ENCODE measurements around the gene NAV1. TPM values are rescaled to one million over a fixed set of nuclear protein-coding genes. Genes with fewer than 3 reads are reported as not detected.
"Not testable (repeated sequence)": the region's sequence is repeated elsewhere in the genome, so short reads cannot be mapped to it uniquely, and the experiment has no call there.

The NAV1 gene
- total RNA-seq, 1 donor from 2014 or later: 0.83 TPM

- H3K27me3 Mint-ChIP-seq (ENCODE audit: insufficient read depth): no peaks in the 10 kb centered on the region
- H3K9me3 Mint-ChIP-seq: no peaks in the 10 kb centered on the region
- DNase-seq (ENCODE audit: low spot score): no peak
- peaks cover 14% of the 10 kb centered on the region for H3K36me3 Mint-ChIP-seq (ENCODE audit: low read depth)
- H3K27ac Mint-ChIP-seq: no peak overlapping the region
- no peak overlapping the region for H3K4me3 Mint-ChIP-seq
- intact Hi-C loops (cut with micrococcal nuclease): no loop called here
- no peaks in the 10 kb centered on the region for H3K4me1 Mint-ChIP-seq (ENCODE audit: low read depth)
These were observed 20.9 kb upstream of the NAV1 start for GRCh38 chr1:201518071-201518470.

GRCh38 chr1:201520046-201520575 lies 18.8 kb upstream of the NAV1 start:
- intact Hi-C loops (cut with micrococcal nuclease); H3K27ac Mint-ChIP-seq: not testable (repeated sequence)

DNA sequence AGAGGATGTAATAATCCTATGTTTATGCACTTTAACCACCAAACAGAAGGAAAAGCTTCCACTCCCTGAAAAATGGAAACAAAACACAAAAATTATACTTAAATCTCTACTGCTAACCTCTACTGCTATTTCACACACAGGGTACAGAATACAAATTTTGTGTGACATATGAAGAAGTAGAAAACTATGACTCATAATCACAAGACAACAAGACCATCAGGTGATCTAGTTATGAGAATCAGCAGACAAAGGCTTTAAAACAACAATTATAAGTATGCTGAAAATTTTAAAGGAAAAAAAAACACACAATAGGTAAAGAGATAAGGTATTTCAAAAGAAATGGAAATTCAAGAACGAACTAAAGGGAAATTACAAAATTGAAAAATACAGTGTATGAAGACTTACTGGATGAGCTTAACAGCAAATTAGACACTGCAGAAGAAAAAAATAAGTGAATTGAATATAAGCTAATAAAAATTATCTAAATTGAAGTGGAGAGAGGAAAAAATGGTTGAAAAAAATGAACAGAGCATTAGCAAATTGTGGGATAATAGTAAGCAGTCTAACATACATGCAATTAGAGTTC lies 13.6 kb upstream of the NAV1 start:
- H3K4me1 Mint-ChIP-seq (ENCODE audit: low read depth): peaks cover 7% of the 10 kb centered on the region
- H3K4me3 Mint-ChIP-seq: no peak overlapping the region
- H3K9me3 Mint-ChIP-seq: no peaks in the 10 kb centered on the region
- no peak overlapping the region for H3K27ac Mint-ChIP-seq
- H3K27me3 Mint-ChIP-seq (ENCODE audit: insufficient read depth): no peaks in the 10 kb centered on the region
- peaks cover 11% of the 10 kb centered on the region for H3K36me3 Mint-ChIP-seq (ENCODE audit: low read depth)
- intact Hi-C loops (cut with micrococcal nuclease): no loop called here
- no peak for DNase-seq (ENCODE audit: low spot score)

More at GRCh38 chr1:201520046-201520575, 18.8 kb upstream of the NAV1 start:
- not testable (repeated sequence) for H3K4me3 Mint-ChIP-seq; H3K4me1 Mint-ChIP-seq (ENCODE audit: low read depth); H3K9me3 Mint-ChIP-seq; H3K27me3 Mint-ChIP-seq (ENCODE audit: insufficient read depth); DNase-seq (ENCODE audit: low spot score)
- H3K36me3 Mint-ChIP-seq (ENCODE audit: low read depth): peaks cover 11% of the 10 kb centered on the region

- Mint-ChIP-seq H3K4me3 (no peak overlapping the region), H3K36me3 (ENCODE audit: low read depth) (peaks cover 3% of the 10 kb centered on the region), H3K27me3 (ENCODE audit: insufficient read depth) (peaks cover 3% of the 10 kb centered on the region), H3K9me3 (no peaks in the 10 kb centered on the region), H3K4me1 (ENCODE audit: low read depth) (peaks cover 14% of the 10 kb centered on the region), H3K27ac (no peak overlapping the region)
- DNase-seq (ENCODE audit: low spot score): no peak
- intact Hi-C loops (cut with micrococcal nuclease): no loop called here
These were observed 11.0 kb upstream of the NAV1 start for GRCh38 chr1:201527879-201528278.

DNA sequence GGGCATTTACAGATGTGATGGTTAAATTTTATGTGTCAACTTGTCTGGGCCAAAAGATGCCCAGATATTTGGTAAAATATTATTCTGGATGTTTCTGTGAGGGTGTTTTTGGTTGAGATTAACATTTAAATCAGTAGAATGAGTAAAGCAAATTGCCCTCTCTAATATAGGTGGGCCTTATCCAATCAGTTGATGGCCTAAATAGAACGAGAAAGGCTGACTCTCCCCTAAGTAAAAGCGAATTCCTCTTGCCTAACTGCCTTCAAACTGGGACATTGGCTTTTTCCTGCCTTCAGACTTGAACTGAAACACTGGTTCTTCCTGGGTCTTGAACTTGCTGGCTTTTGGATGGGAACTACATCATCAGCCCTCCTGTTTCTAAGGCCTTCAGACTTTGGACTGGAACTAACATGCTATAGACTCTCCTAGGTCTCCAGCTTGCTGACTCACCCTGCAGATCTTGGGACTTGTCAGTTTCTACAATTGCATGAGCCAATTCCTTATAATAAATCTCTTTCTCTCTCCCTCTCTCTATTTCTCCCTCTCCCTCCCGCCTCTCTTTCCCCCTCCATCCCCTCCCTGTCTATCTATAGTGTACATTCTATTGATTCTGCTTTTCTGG lies 10.2 kb upstream of the NAV1 start:
- no peak for DNase-seq (ENCODE audit: low spot score)
- Mint-ChIP-seq H3K27me3 (ENCODE audit: insufficient read depth) (peaks cover 3% of the 10 kb centered on the region), H3K4me3 (no peak overlapping the region), H3K36me3 (ENCODE audit: low read depth) (peaks cover 3% of the 10 kb centered on the region), H3K4me1 (ENCODE audit: low read depth) (peaks cover 14% of the 10 kb centered on the region), H3K9me3 (no peaks in the 10 kb centered on the region), H3K27ac (no peak overlapping the region)
- intact Hi-C loops (cut with micrococcal nuclease): no loop called here

DNA sequence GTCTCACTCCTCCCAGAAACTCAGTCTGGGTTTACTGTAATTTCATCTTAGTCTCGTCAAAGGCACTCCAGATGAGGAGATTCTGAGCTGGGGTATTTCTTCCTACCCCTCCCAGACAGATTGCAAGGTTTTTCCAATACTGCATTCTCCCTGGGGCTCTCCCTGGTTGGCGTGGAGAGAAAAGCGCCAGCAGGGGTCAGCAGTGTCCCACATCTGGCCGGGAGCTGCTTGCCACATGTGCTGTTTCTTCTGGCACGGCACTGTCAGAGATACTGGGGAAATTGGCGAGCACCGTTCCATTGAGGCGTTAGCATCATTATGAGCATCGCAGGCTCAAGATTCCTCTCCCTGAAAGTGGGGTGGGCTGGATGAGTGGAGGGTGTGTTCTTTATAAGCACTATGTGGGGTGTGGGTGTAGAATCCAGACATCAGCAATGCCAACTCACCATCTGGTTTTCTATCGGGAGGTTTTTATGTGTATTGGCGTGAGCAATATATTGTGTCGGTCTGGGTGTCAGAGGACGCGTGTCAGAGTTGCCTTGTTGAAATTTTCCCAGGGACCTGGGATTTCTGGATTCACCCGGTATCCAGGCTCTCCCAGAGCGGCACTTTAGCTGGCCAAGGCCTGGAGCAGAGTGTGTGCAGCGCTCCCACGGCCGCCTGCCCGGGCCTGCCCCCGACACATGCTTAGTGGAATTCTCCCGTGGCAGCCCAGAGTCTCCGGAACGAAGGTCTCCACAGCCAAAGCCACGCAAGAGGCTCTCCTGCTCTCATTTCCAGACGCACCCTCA lies 8.0 kb upstream of the NAV1 start:
- DNase-seq (ENCODE audit: low spot score): no peak

GRCh38 chr1:201531551-201532425 lies 7.1 kb upstream of the NAV1 start:
- Mint-ChIP-seq H3K36me3 (ENCODE audit: low read depth) (no peaks in the 10 kb centered on the region), H3K9me3 (no peaks in the 10 kb centered on the region), H3K27ac (no peak overlapping the region), H3K27me3 (ENCODE audit: insufficient read depth) (peaks cover 14% of the 10 kb centered on the region), H3K4me3 (no peak overlapping the region), H3K4me1 (ENCODE audit: low read depth) (peaks cover 20% of the 10 kb centered on the region)
- intact Hi-C loops (cut with micrococcal nuclease): no loop called here
- DNase-seq (ENCODE audit: low spot score): no peak

More for the DNA sequence above, 8.0 kb upstream of the NAV1 start:
- Mint-ChIP-seq H3K4me3 (no peak overlapping the region), H3K27me3 (ENCODE audit: insufficient read depth) (peaks cover 7% of the 10 kb centered on the region), H3K27ac (no peak overlapping the region), H3K36me3 (ENCODE audit: low read depth) (no peaks in the 10 kb centered on the region), H3K9me3 (no peaks in the 10 kb centered on the region), H3K4me1 (ENCODE audit: low read depth) (peaks cover 15% of the 10 kb centered on the region)
- intact Hi-C loops (cut with micrococcal nuclease): no loop called here

DNA sequence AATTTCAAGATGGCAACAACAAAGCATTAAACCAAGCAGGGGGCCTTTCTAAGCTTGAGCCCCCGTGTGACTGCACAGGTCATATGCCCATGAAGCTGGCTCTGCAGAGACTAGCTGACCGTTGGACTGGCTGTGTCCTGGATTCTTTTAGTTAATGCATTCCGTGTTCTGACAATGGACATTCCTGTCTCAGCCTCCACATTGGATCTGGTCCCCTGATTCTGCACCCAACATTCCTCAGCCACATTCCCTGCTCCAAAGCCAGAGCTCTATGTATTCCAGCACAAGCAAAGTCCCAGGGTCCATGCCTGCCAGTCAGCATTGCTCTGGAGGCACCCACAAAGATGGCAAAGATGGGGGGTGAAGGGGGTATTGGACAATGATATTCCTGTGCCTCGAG lies 5.1 kb upstream of the NAV1 start:
- no peaks in the 10 kb centered on the region for H3K36me3 Mint-ChIP-seq (ENCODE audit: low read depth)

DNA sequence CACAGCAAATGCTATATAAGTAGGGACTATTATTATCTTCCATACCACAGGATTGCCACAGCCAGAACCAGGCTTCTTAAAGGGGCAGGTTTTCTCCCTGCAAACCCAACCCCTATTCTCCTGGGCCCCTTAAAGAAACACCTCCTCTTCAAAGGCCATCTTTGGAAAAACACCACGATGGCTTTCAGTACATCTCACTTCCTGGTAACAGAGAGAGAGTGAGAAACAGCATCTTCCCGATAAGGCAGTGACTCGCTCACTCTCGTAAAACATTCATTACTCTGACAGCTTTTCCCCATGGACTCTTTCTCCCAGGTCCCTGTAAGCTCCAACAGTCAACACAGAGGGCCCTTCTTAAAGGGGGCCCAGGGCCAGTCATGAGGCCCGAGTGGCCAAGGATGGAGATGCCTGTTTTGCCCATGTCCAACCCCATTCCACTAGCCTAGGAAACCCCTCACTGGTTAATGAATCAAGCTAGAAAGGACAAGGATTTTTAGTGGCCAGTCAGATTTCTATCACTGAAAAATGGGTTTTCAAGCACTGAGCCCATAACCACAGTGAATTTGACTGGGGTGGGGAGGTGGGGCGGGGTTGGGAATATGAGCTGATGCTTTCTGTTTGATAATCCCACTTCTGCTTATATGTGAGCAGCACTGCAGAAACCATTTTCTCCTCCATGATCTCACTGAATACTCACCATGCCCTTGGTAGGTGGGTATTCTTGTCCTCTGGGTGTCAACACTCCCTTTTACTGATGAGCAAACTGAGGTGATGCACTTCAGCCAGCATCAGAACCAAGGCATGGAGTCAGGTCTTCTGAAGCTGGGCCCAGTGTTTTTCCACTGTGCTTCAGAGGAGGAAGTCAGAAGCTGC lies 3.6 kb upstream of the NAV1 start:
- DNase-seq (ENCODE audit: low spot score): no peak
- Mint-ChIP-seq H3K9me3 (no peaks in the 10 kb centered on the region), H3K27me3 (ENCODE audit: insufficient read depth) (peaks cover 43% of the 10 kb centered on the region), H3K4me3 (no peak overlapping the region), H3K27ac (no peak overlapping the region), H3K4me1 (ENCODE audit: low read depth) (peaks cover 30% of the 10 kb centered on the region), H3K36me3 (ENCODE audit: low read depth) (no peaks in the 10 kb centered on the region)
- intact Hi-C loops (cut with micrococcal nuclease): no loop called here

More for the DNA sequence above, 5.1 kb upstream of the NAV1 start:
- Mint-ChIP-seq H3K4me1 (ENCODE audit: low read depth) (peaks cover 30% of the 10 kb centered on the region), H3K4me3 (no peak overlapping the region), H3K27me3 (ENCODE audit: insufficient read depth) (peaks cover 33% of the 10 kb centered on the region), H3K9me3 (no peaks in the 10 kb centered on the region), H3K27ac (no peak overlapping the region)
- DNase-seq (ENCODE audit: low spot score): no peak
- intact Hi-C loops (cut with micrococcal nuclease): no loop called here

DNA sequence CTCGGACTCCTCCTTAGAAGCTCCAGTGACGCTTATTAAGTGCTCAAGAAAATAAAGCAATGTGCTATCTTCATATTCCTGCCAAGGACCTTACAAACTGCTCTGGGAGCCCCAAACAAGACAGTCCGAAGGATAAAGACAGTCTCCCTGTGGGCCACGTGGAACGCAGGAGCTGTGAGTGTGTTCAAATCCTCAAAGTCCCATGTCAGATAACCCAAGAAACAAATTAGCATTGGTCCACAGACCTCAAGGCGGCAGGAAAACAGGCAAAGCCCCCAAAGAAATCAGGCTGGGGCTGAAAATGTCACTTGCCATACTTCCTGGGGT lies 3.0 kb upstream of the NAV1 start:
- no peak overlapping the region for H3K4me3 Mint-ChIP-seq
- no peak overlapping the region for H3K27ac Mint-ChIP-seq
- H3K27me3 Mint-ChIP-seq (ENCODE audit: insufficient read depth): peaks cover 45% of the 10 kb centered on the region
- no peaks in the 10 kb centered on the region for H3K9me3 Mint-ChIP-seq
- no peak for DNase-seq (ENCODE audit: low spot score)
- peaks cover 24% of the 10 kb centered on the region for H3K4me1 Mint-ChIP-seq (ENCODE audit: low read depth)
- intact Hi-C loops (cut with micrococcal nuclease): no loop called here
- no peaks in the 10 kb centered on the region for H3K36me3 Mint-ChIP-seq (ENCODE audit: low read depth)

- Mint-ChIP-seq H3K9me3 (no peaks in the 10 kb centered on the region), H3K27ac (no peak overlapping the region), H3K27me3 (ENCODE audit: insufficient read depth) (peaks cover 50% of the 10 kb centered on the region), H3K36me3 (ENCODE audit: low read depth) (no peaks in the 10 kb centered on the region), H3K4me3 (no peak overlapping the region), H3K4me1 (ENCODE audit: low read depth) (peaks cover 23% of the 10 kb centered on the region)
- DNase-seq (ENCODE audit: low spot score): no peak
- intact Hi-C loops (cut with micrococcal nuclease): no loop called here
These were observed 2.4 kb upstream of the NAV1 start for GRCh38 chr1:201536558-201536957.

DNA sequence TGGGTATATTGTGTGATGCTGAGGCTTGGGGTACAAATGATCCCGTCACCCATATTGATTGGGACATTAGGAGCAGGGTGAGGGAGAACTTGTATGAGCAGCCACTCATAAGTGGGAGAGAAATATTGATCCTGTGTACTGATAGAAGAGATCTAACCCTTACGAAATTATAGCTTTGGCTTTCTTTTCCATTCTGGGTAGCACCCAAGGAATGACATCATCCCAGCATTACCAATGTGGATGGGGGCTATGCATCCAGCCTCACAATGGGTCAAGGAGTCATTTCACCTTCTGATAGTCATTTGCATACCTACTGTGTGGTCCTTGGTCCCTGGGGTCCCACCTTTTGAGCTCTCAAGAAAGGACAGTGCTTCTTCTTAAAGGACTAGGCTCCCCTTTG lies 1.9 kb upstream of the NAV1 start:
- Mint-ChIP-seq H3K27me3 (ENCODE audit: insufficient read depth) (peaks cover 55% of the 10 kb centered on the region), H3K4me3 (no peak overlapping the region), H3K4me1 (ENCODE audit: low read depth) (peaks cover 23% of the 10 kb centered on the region), H3K9me3 (no peaks in the 10 kb centered on the region), H3K27ac (no peak overlapping the region), H3K36me3 (ENCODE audit: low read depth) (no peaks in the 10 kb centered on the region)
- intact Hi-C loops (cut with micrococcal nuclease): no loop called here
- no peak for DNase-seq (ENCODE audit: low spot score)

Data from activated T-helper 1 cell treated with anti-CD3 and anti-CD28 coated beads, Interleukin-12 subunit alpha, Interleukin-12 subunit beta, Interleukin-2, Interleukin-4 antibody, amounts not matched to agents 30 ng/mL and 10 ng/mL and 1 ng/mL, durations not matched to agents 14 hours and 24 hours and 36 hours (primary cell).